A673 (cell line): ENCODE results near the gene TMEM97. TPM values are rescaled to one million over a fixed set of nuclear protein-coding genes. Genes with fewer than 3 reads are reported as not detected.
A peak's percentile ranks its signal among the peaks of the same experiment; 100 is the strongest.

Source experiments
- BruUV-seq: library from RNA; stranded (reverse); fragments of 400-500 nt; replicated peaks from 2 replicates; lab custom pipeline; 2021; lab: Mats Ljungman, UMichigan
- CTCF ChIA-PET: fragments of 300-600 bp; sonication (Branson Sonifier 250); formaldehyde crosslinking; loops from one replicate; lab custom pipeline; 2022; ENCODE audit warnings: antibody characterized with exemption; lab: Charles Lee
- POLR2A ChIA-PET: fragments of 300-600 bp; sonication (Branson Sonifier 250); formaldehyde crosslinking; loops from one replicate; lab custom pipeline; 2022; ENCODE audit warnings: antibody characterized with exemption; ENCODE audit not compliant: low non-redundant PET; lab: Charles Lee
- DNase-seq: peaks from one replicate; pipeline ENCODE4 v3.0.0-alpha.2; 2015; ENCODE audit warnings: low spot score
- H3K27ac ChIP-seq: fragments of 200-600 bp; sonication (generic); 2 replicates; pipeline ENCODE4 v1.5.1; 2016; ENCODE audit warnings: mixed run types, low read depth, mild to moderate bottlenecking, mixed read lengths, antibody characterized with exemption, low read length; ENCODE audit not compliant: poor library complexity, severe bottlenecking
- H3K27me3 ChIP-seq: fragments of 200-600 bp; sonication (generic); replicated peaks from 2 replicates; pipeline ENCODE4 v1.6.1; 2017; ENCODE audit warnings: mixed run types, low read depth, mild to moderate bottlenecking, mixed read lengths, antibody characterized with exemption, low read length; ENCODE audit not compliant: insufficient read depth, poor library complexity
- H3K36me3 ChIP-seq: fragments of 200-600 bp; sonication (generic); 2 replicates; pipeline ENCODE4 v1.6.1; 2016; ENCODE audit warnings: mixed run types, mild to moderate bottlenecking, mixed read lengths, antibody characterized with exemption, low read length; ENCODE audit not compliant: insufficient read depth, poor library complexity, severe bottlenecking
- H3K4me1 ChIP-seq: fragments of 200-600 bp; sonication (generic); 2 replicates; pipeline ENCODE4 v1.6.1; 2017; ENCODE audit warnings: mixed run types, mild to moderate bottlenecking, mixed read lengths, antibody characterized with exemption, low read length; ENCODE audit not compliant: insufficient read depth, poor library complexity, severe bottlenecking
- H3K4me3 ChIP-seq: fragments of 200-600 bp; sonication (generic); 2 replicates; pipeline ENCODE4 v1.5.1; 2016; ENCODE audit warnings: low read depth, mixed run types, mild to moderate bottlenecking, mixed read lengths, low read length; ENCODE audit not compliant: poor library complexity, severe bottlenecking
- H3K9me3 ChIP-seq: fragments of 200-600 bp; sonication (generic); 2 replicates; pipeline ENCODE4 v1.6.1; 2016; ENCODE audit warnings: mixed run types, low read depth, mild to moderate bottlenecking, mixed read lengths, antibody characterized with exemption, low read length; ENCODE audit not compliant: poor library complexity, severe bottlenecking
- EZH2 ChIP-seq: fragments of 200-600 bp; sonication (generic); IDR thresholded peaks from 2 replicates; pipeline ENCODE4 v1.6.1; 2017; ENCODE audit warnings: borderline replicate concordance, low read depth, mild to moderate bottlenecking, mixed read lengths, antibody characterized with exemption, low read length; ENCODE audit not compliant: poor library complexity, severe bottlenecking
- intact Hi-C: fragments of 100-400 bp; cut with micrococcal nuclease; formaldehyde crosslinking; loops from one replicate; pipeline ENCODE4 v1.10.0; 2022; ENCODE audit not compliant: unreplicated experiment
- total RNA-seq: library from RNA; stranded (reverse); gene quantifications from 2 replicates; pipeline ENCODE4 v1.2.3, GENCODE V29; 2021
- TF ChIP-seq, protein P1 (sequence below): fragments of 300-800, 200-600 bp; sonication (generic); conservative IDR thresholded peaks from 2 replicates; pipeline ENCODE4 v1.5.1; 2017; ENCODE audit warnings: low read depth, mild to moderate bottlenecking, antibody characterized with exemption, low read length, moderate library complexity, mixed read lengths

Gene TMEM97
- total RNA-seq, 1 experiment from 2014 or later: 134 TPM

GRCh38 chr17:28344435-28344901 is 25.5 kb downstream of the TMEM97 start:
- CTCF ChIA-PET: no interaction called here
- BruUV-seq: no TSS peak
- POLR2A ChIA-PET: no interaction called here
- no peak for TF ChIP-seq EZH2
- TF ChIP-seq, protein P1, sequence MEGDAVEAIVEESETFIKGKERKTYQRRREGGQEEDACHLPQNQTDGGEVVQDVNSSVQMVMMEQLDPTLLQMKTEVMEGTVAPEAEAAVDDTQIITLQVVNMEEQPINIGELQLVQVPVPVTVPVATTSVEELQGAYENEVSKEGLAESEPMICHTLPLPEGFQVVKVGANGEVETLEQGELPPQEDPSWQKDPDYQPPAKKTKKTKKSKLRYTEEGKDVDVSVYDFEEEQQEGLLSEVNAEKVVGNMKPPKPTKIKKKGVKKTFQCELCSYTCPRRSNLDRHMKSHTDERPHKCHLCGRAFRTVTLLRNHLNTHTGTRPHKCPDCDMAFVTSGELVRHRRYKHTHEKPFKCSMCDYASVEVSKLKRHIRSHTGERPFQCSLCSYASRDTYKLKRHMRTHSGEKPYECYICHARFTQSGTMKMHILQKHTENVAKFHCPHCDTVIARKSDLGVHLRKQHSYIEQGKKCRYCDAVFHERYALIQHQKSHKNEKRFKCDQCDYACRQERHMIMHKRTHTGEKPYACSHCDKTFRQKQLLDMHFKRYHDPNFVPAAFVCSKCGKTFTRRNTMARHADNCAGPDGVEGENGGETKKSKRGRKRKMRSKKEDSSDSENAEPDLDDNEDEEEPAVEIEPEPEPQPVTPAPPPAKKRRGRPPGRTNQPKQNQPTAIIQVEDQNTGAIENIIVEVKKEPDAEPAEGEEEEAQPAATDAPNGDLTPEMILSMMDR: no peak
- Histone ChIP-seq H3K4me1 (no peaks in the 10 kb centered on the region), H3K27ac (no peak overlapping the region), H3K9me3 (no peaks in the 10 kb centered on the region), H3K27me3 (no peaks in the 10 kb centered on the region), H3K4me3 (no peak overlapping the region), H3K36me3 (peaks cover 69% of the 10 kb centered on the region)
- DNase-seq: no peak
- intact Hi-C loops: no loop called here

GRCh38 chr17:28345419-28346198 is 26.6 kb downstream of the TMEM97 start:
- DNase-seq: no peak

DNA sequence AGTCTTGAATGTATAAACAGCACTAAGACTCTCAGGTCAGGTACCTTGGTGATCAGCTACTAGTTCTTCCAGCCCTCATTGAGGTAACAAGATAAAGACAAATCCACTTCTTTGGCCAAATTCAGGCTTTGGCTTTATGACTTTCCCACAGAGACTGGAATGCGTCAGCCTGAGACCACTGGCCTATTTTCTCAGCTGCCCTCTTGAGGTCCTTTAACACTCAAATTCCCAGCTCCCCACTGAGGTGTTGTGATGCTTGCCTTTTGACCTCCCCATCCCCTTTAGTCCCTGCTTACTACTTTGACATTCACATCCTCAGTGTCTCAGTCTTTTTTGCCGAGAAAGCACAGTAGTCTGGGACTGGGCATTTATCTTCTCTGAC is 27.2 kb downstream of the TMEM97 start:
- H3K4me1 ChIP-seq: no peaks in the 10 kb centered on the region
- ChIA-PET POLR2A (interaction anchor here (1.0 kb wide), 1 partner anchor 11 kb away, joined by 3 read pairs; the partner anchor contains the start of gene IFT20), CTCF (no interaction called here)
- TSS peak; percentile 6 for BruUV-seq
- no peak overlapping the region for H3K4me3 ChIP-seq
- H3K27ac ChIP-seq: no peak overlapping the region
- no peak for DNase-seq
- intact Hi-C loops: no loop called here
- H3K27me3 ChIP-seq: no peaks in the 10 kb centered on the region
- no peak for TF ChIP-seq EZH2
- TF ChIP-seq, protein P1: no peak
- peaks cover 80% of the 10 kb centered on the region for H3K36me3 ChIP-seq
- no peaks in the 10 kb centered on the region for H3K9me3 ChIP-seq

More at GRCh38 chr17:28345419-28346198, 26.6 kb downstream of the TMEM97 start:
- Histone ChIP-seq H3K36me3 (peaks cover 76% of the 10 kb centered on the region), H3K27me3 (no peaks in the 10 kb centered on the region), H3K9me3 (no peaks in the 10 kb centered on the region), H3K4me1 (no peaks in the 10 kb centered on the region), H3K27ac (no peak overlapping the region), H3K4me3 (no peak overlapping the region)
- CTCF ChIA-PET: no interaction called here
- POLR2A ChIA-PET: interaction anchor here (0.6 to 1.0 kb wide), 2 partner anchors 10 to 23 kb away, joined by 3 read pairs; partner anchors contain the start of gene IFT20
- intact Hi-C loops: no loop called here
- TF ChIP-seq, protein P1: no peak
- no peak for TF ChIP-seq EZH2
- BruUV-seq: no TSS peak
